ENCODE results near the gene FRMPD2.

DNA sequence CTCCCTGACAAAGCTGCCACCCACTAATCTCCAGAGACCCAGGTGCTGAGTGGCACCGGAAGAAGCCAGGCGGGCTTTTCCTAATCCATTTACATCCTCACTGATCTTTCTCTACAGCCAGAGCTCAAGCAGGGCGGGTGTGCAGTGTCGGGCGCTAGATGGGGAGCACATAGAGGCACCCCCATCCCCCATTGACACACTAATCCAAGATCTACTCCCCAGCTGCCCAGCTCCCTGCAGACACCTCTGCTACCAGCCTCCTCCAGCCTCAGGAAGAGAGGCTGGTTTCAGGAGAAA, 22.2 kb downstream of the FRMPD2 start:
- TF ChIP-seq, protein P1, sequence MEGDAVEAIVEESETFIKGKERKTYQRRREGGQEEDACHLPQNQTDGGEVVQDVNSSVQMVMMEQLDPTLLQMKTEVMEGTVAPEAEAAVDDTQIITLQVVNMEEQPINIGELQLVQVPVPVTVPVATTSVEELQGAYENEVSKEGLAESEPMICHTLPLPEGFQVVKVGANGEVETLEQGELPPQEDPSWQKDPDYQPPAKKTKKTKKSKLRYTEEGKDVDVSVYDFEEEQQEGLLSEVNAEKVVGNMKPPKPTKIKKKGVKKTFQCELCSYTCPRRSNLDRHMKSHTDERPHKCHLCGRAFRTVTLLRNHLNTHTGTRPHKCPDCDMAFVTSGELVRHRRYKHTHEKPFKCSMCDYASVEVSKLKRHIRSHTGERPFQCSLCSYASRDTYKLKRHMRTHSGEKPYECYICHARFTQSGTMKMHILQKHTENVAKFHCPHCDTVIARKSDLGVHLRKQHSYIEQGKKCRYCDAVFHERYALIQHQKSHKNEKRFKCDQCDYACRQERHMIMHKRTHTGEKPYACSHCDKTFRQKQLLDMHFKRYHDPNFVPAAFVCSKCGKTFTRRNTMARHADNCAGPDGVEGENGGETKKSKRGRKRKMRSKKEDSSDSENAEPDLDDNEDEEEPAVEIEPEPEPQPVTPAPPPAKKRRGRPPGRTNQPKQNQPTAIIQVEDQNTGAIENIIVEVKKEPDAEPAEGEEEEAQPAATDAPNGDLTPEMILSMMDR (IDR thresholded peaks at IDR 0.05) = no peak
- no peak for TF ChIP-seq POLR2A (IDR thresholded peaks at IDR 0.05)

Data from adrenal gland (tissue), 5 donors.